Tibial artery (tissue), 4 donors: Measurements from ENCODE around the gene A2M.

Source experiments
- DNase-seq, 2 donors: peaks; one replicate each; pipeline ENCODE4 v3.0.0-alpha.2; 2019
- H3K27ac ChIP-seq, 2 donors: fragments of 200-600 bp; sonication (generic) in 1 of 2; 1 replicate in 1 of 2; 2 replicates in 1 of 2; pipeline ENCODE4 v1.5.1; 2018 to 2019; ENCODE audit warnings: mild to moderate bottlenecking in 1 of 2
- H3K27me3 ChIP-seq, 2 donors: fragments of 200-600 bp; sonication (generic) in 1 of 2; one replicate each; pipeline versions ENCODE4 v1.5.1 to v1.6.0; 2016 to 2019
- H3K36me3 ChIP-seq, 3 donors: fragments of 200-600 bp; sonication (generic) in 2 of 3; one replicate each; pipeline ENCODE4 v1.5.1; 2016 to 2019; ENCODE audit warnings: mild to moderate bottlenecking in 2 of 3
- H3K4me1 ChIP-seq, 4 donors: fragments of 200-600 bp; sonication (generic) in 2 of 4; 1 replicate in 3 of 4; 2 replicates in 1 of 4; pipeline ENCODE4 v1.5.1; 2016 to 2019
- H3K4me3 ChIP-seq, 2 donors: fragments of 200-600 bp; sonication (generic) in 1 of 2; 1 replicate in 1 of 2; 2 replicates in 1 of 2; pipeline ENCODE4 v1.5.1; 2018 to 2019; ENCODE audit warnings: mild to moderate bottlenecking in 2 of 2
- H3K9me3 ChIP-seq, 3 donors: fragments of 200-600 bp; sonication (generic) in 1 of 3; one replicate each; pipeline ENCODE4 v1.5.1; 2016 to 2019
- CTCF ChIP-seq, 2 experiments: fragments of 200-600 bp in 1 of 2; fragments of 450-650 bp in 1 of 2; IDR thresholded peaks; one replicate each; pipeline ENCODE4 v1.5.1; 2017 to 2019; ENCODE audit warnings: antibody characterized with exemption in 2 of 2, mild to moderate bottlenecking in 1 of 2, moderate library complexity in 1 of 2
- intact Hi-C: fragments of 100-400 bp; cut with DNase I; formaldehyde crosslinking; loops from one replicate; pipeline ENCODE4 v1.15.0; 2023; ENCODE audit warnings: low total_unique reads

The A2M gene

GRCh38 chr12:9073076-9073475 lies 42.6 kb downstream of the A2M start:
- H3K36me3 ChIP-seq, result peaks cover 95 to 100% (median 99%) of the 10 kb centered on the region in 3 donors
- intact Hi-C loops, result loop anchor here (5.0 kb wide), 1 partner anchor 34 kb away; no protein-coding TSS in a partner anchor
- DNase-seq, result no peak
- H3K9me3 ChIP-seq, result no peaks in the 10 kb centered on the region
- no peak for TF ChIP-seq CTCF (IDR thresholded peaks at IDR 0.05)
- H3K4me3 ChIP-seq, result no peak overlapping the region
- no peaks in the 10 kb centered on the region for H3K4me1 ChIP-seq
- no peaks in the 10 kb centered on the region for H3K27me3 ChIP-seq
- peak overlapping the region in 1 of 2 donors; percentile 4 for H3K27ac ChIP-seq

- H3K27ac ChIP-seq, result peak overlapping the region in 1 of 2 donors; percentile 4
- H3K36me3 ChIP-seq, result peaks cover 96 to 100% (median 99%) of the 10 kb centered on the region in 3 donors
- no peaks in the 10 kb centered on the region for H3K9me3 ChIP-seq
- TF ChIP-seq CTCF (IDR thresholded peaks at IDR 0.05), result no peak
- intact Hi-C loops, result loop anchor here (5.0 kb wide), 1 partner anchor 35 kb away; no protein-coding TSS in a partner anchor
- no peaks in the 10 kb centered on the region for H3K27me3 ChIP-seq
- no peak overlapping the region for H3K4me3 ChIP-seq
- no peaks in the 10 kb centered on the region for H3K4me1 ChIP-seq
- DNase-seq, result no peak
These were observed 43.2 kb downstream of the A2M start for GRCh38 chr12:9072481-9073038.

- Histone ChIP-seq H3K9me3 (no peaks in the 10 kb centered on the region), H3K36me3 (peaks cover 94 to 99% (median 98%) of the 10 kb centered on the region in 3 donors), H3K27ac (no peak overlapping the region), H3K27me3 (no peaks in the 10 kb centered on the region), H3K4me3 (no peak overlapping the region), H3K4me1 (no peaks in the 10 kb centered on the region)
- no peak for DNase-seq
- intact Hi-C loops, result loop anchor here (5.0 kb wide), 1 partner anchor 35 kb away; no protein-coding TSS in a partner anchor
- no peak for TF ChIP-seq CTCF (IDR thresholded peaks at IDR 0.05)
These were observed 43.8 kb downstream of the A2M start for GRCh38 chr12:9071969-9072368.

- no peaks in the 10 kb centered on the region for H3K9me3 ChIP-seq
- no peak for TF ChIP-seq CTCF (IDR thresholded peaks at IDR 0.05)
- H3K27ac ChIP-seq, result no peak overlapping the region
- intact Hi-C loops, result loop anchor here (5.0 kb wide), 1 partner anchor 36 kb away; no protein-coding TSS in a partner anchor
- no peaks in the 10 kb centered on the region for H3K4me1 ChIP-seq
- no peak overlapping the region for H3K4me3 ChIP-seq
- H3K36me3 ChIP-seq, result peaks cover 89 to 98% (median 94%) of the 10 kb centered on the region in 3 donors
- DNase-seq, result no peak
- H3K27me3 ChIP-seq, result no peaks in the 10 kb centered on the region
These were observed 44.2 kb downstream of the A2M start for GRCh38 chr12:9071518-9071917.

- TF ChIP-seq CTCF (IDR thresholded peaks at IDR 0.05), result no peak
- Histone ChIP-seq H3K4me3 (no peak overlapping the region), H3K27ac (no peak overlapping the region), H3K27me3 (no peaks in the 10 kb centered on the region), H3K4me1 (peaks cover 0 to 12% (median 9%) of the 10 kb centered on the region in 4 donors), H3K36me3 (peaks cover 77 to 87% (median 82%) of the 10 kb centered on the region in 3 donors), H3K9me3 (no peaks in the 10 kb centered on the region)
- intact Hi-C loops, result loop anchor here (5.0 kb wide), 1 partner anchor 37 kb away; no protein-coding TSS in a partner anchor
- DNase-seq, result no peak
These were observed 45.4 kb downstream of the A2M start for GRCh38 chr12:9070351-9070750.
